ENCODE measurements around the gene SERPINB11. TPM values are rescaled to one million over a fixed set of nuclear protein-coding genes. Genes with fewer than 3 reads are reported as not detected.
"Not testable (repeated sequence)": the region's sequence is repeated elsewhere in the genome, so short reads cannot be mapped to it uniquely, and the experiment has no call there.

Gene SERPINB11
- polyA plus RNA-seq, 4 donors = not detected

- DNase-seq (ENCODE audit: low read depth in 4 of 4, low spot score in 3 of 4) = no peak
These were observed 23.1 kb downstream of the SERPINB11 start for GRCh38 chr18:63725682-63726480.

- DNase-seq (ENCODE audit: low read depth in 4 of 4, low spot score in 3 of 4) = no peak
These were observed 28.0 kb downstream of the SERPINB11 start for GRCh38 chr18:63730773-63731172.

GRCh38 chr18:63731215-63731614 is 28.5 kb downstream of the SERPINB11 start:
- DNase-seq (ENCODE audit: low read depth in 4 of 4, low spot score in 3 of 4) = no peak

- no peak for DNase-seq (ENCODE audit: low read depth in 4 of 4, low spot score in 3 of 4)
These were observed 34.1 kb downstream of the SERPINB11 start for GRCh38 chr18:63736876-63737275.

GRCh38 chr18:63741769-63742168 is 39.0 kb downstream of the SERPINB11 start:
- no peak for DNase-seq (ENCODE audit: low read depth in 4 of 4, low spot score in 3 of 4)

GRCh38 chr18:63747006-63747405 is 44.2 kb downstream of the SERPINB11 start:
- no peak for DNase-seq (ENCODE audit: low read depth in 4 of 4, low spot score in 3 of 4)

GRCh38 chr18:63749489-63749888 is 46.7 kb downstream of the SERPINB11 start:
- DNase-seq (ENCODE audit: low read depth in 4 of 4, low spot score in 3 of 4) = no peak

GRCh38 chr18:63752636-63753035 is 49.9 kb downstream of the SERPINB11 start:
- DNase-seq (ENCODE audit: low read depth in 4 of 4, low spot score in 3 of 4) = no peak

- DNase-seq (ENCODE audit: low read depth in 4 of 4, low spot score in 3 of 4) = no peak
These were observed 50.9 kb downstream of the SERPINB11 start for GRCh38 chr18:63753676-63754075.

GRCh38 chr18:63757541-63757940 is 54.8 kb downstream of the SERPINB11 start:
- DNase-seq (ENCODE audit: low read depth in 4 of 4, low spot score in 3 of 4) = no peak

- DNase-seq (ENCODE audit: low read depth in 4 of 4, low spot score in 3 of 4) = no peak
These were observed 56.0 kb downstream of the SERPINB11 start for GRCh38 chr18:63758615-63759240.

- DNase-seq (ENCODE audit: low read depth in 4 of 4, low spot score in 3 of 4) = not testable (repeated sequence)
These were observed 57.0 kb downstream of the SERPINB11 start for GRCh38 chr18:63759786-63760185.

GRCh38 chr18:63762518-63762917 is 59.8 kb downstream of the SERPINB11 start:
- no peak for DNase-seq (ENCODE audit: low read depth in 4 of 4, low spot score in 3 of 4)

- no peak for DNase-seq (ENCODE audit: low read depth in 4 of 4, low spot score in 3 of 4)
These were observed 61.3 kb downstream of the SERPINB11 start for GRCh38 chr18:63763831-63764600.

GRCh38 chr18:63765837-63766236 is 63.1 kb downstream of the SERPINB11 start:
- no peak for DNase-seq (ENCODE audit: low read depth in 4 of 4, low spot score in 3 of 4)

Other genes with a start within 250 kb of the SERPINB11 start
- under 1 TPM in 1 of 4 donors, not detected in 3; 0.04 TPM for gene SERPINB5, start 226.0 kb upstream of the SERPINB11 start, polyA plus RNA-seq (ENCODE audit: insufficient read length in 4 of 4)
- gene SERPINB12, start 160.6 kb upstream of the SERPINB11 start, polyA plus RNA-seq (ENCODE audit: insufficient read length in 4 of 4) = under 1 TPM in 1 of 4 donors, not detected in 3; 0.04 TPM
- under 1 TPM in 1 of 4 donors, not detected in 3; 0.01 TPM for gene SERPINB13, start 115.6 kb upstream of the SERPINB11 start, polyA plus RNA-seq (ENCODE audit: insufficient read length in 4 of 4)
- gene SERPINB4, start 58.7 kb upstream of the SERPINB11 start, polyA plus RNA-seq (ENCODE audit: insufficient read length in 4 of 4) = under 1 TPM in 1 of 4 donors, not detected in 3; 0.06 TPM
- under 1 TPM in 3 of 4 donors, not detected in 1; 0.09 to 0.22 (median 0.17) TPM for gene SERPINB3, start 41.1 kb upstream of the SERPINB11 start, polyA plus RNA-seq (ENCODE audit: insufficient read length in 4 of 4)
- gene SERPINB7, start 72.5 kb downstream of the SERPINB11 start, polyA plus RNA-seq (ENCODE audit: insufficient read length in 4 of 4) = under 1 TPM; 0.55 to 0.90 (median 0.65) TPM
- gene SERPINB2, start 184.7 kb downstream of the SERPINB11 start, polyA plus RNA-seq (ENCODE audit: insufficient read length in 4 of 4) = under 1 TPM in 3 of 4 donors, not detected in 1; 0.14 to 0.34 (median 0.19) TPM
- under 1 TPM in 3 of 4 donors, not detected in 1; 0.04 to 0.34 (median 0.08) TPM for gene SERPINB10, start 205.0 kb downstream of the SERPINB11 start, polyA plus RNA-seq (ENCODE audit: insufficient read length in 4 of 4)
- 1 to 10 TPM; 1.4 to 2.8 (median 1.8) TPM for gene HMSD, start 246.3 kb downstream of the SERPINB11 start, polyA plus RNA-seq (ENCODE audit: insufficient read length in 4 of 4)

Data from right renal pelvis (tissue), 4 donors.